Fibroblast of lung (primary cell): ENCODE measurements around the gene MED26.

Experiments used
- EZH2 ChIP-seq: IDR thresholded peaks from 2 replicates; pipeline ENCODE4 v1.5.1; 2012; ENCODE audit warnings: low read length, control low read depth, mild to moderate bottlenecking; ENCODE audit errors: missing control alignments
- TF ChIP-seq, protein P1 (sequence below), 2 donors: IDR thresholded peaks in 1 of 2; conservative IDR thresholded peaks in 1 of 2; 1 replicate in 1 of 2; 2 replicates in 1 of 2; pipeline ENCODE4 v1.5.1; 2011 to 2012; ENCODE audit warnings: low read length in 2 of 2, control low read depth in 1 of 2, inconsistent platforms in 1 of 2, low read depth in 1 of 2, mild to moderate bottlenecking in 1 of 2

DNA sequence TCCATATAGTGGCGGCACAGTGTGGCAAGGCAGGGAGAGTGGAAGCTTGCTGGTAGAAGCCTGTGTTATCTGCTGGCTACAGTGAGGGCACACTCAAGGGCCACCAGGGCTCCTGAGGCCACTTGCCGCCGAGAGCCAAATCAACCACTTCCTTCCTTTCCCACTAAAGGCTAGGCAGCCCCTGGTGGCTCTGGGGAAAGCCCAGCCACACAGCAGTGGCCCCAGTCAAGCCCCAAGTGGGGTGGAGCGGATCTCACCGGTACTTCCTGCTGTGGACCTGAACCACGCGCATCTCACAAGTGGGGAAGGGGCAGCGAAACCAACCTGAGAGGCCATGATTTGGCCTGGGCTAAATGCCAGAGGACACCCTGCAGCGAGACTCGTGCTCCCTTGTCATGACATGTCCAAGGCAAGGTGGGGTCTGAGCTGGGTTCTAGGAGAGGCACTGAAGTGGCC lies 33.8 kb downstream of the MED26 start:
- TF ChIP-seq, protein P1, sequence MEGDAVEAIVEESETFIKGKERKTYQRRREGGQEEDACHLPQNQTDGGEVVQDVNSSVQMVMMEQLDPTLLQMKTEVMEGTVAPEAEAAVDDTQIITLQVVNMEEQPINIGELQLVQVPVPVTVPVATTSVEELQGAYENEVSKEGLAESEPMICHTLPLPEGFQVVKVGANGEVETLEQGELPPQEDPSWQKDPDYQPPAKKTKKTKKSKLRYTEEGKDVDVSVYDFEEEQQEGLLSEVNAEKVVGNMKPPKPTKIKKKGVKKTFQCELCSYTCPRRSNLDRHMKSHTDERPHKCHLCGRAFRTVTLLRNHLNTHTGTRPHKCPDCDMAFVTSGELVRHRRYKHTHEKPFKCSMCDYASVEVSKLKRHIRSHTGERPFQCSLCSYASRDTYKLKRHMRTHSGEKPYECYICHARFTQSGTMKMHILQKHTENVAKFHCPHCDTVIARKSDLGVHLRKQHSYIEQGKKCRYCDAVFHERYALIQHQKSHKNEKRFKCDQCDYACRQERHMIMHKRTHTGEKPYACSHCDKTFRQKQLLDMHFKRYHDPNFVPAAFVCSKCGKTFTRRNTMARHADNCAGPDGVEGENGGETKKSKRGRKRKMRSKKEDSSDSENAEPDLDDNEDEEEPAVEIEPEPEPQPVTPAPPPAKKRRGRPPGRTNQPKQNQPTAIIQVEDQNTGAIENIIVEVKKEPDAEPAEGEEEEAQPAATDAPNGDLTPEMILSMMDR (conservative IDR thresholded peaks at IDR 0.05 in 1 of 2, IDR thresholded peaks at IDR 0.05 in 1 of 2; ENCODE audit: low read depth in 1 of 2, low read length in 2 of 2) = no peak
- TF ChIP-seq EZH2 = no peak
